ENCODE results near the gene PLA2G5.
"Not testable (repeated sequence)": the region's sequence is repeated elsewhere in the genome, so short reads cannot be mapped to it uniquely, and the experiment has no call there.

The PLA2G5 gene

GRCh38 chr1:20125100-20125499 is 55.1 kb downstream of the PLA2G5 start:
- Mint-ChIP-seq H3K4me1 (ENCODE audit: low read depth) (no peaks in the 10 kb centered on the region), H3K36me3 (ENCODE audit: low read depth) (no peaks in the 10 kb centered on the region), H3K27ac (no peak overlapping the region), H3K9me3 (peaks cover 3% of the 10 kb centered on the region), H3K27me3 (ENCODE audit: low read depth) (peaks cover 9% of the 10 kb centered on the region), H3K4me3 (no peak overlapping the region)
- no peak for DNase-seq (ENCODE audit: low spot score)

GRCh38 chr1:20126041-20126805 is 56.2 kb downstream of the PLA2G5 start:
- peaks cover 3% of the 10 kb centered on the region for H3K9me3 Mint-ChIP-seq
- DNase-seq (ENCODE audit: low spot score), result no peak
- no peaks in the 10 kb centered on the region for H3K36me3 Mint-ChIP-seq (ENCODE audit: low read depth)
- H3K4me1 Mint-ChIP-seq (ENCODE audit: low read depth), result no peaks in the 10 kb centered on the region
- H3K4me3 Mint-ChIP-seq, result no peak overlapping the region
- H3K27ac Mint-ChIP-seq, result no peak overlapping the region
- H3K27me3 Mint-ChIP-seq (ENCODE audit: low read depth), result peaks cover 7% of the 10 kb centered on the region

- DNase-seq (ENCODE audit: low spot score), result no peak
- Mint-ChIP-seq H3K27ac (no peak overlapping the region), H3K27me3 (ENCODE audit: low read depth) (peaks cover 7% of the 10 kb centered on the region), H3K4me1 (ENCODE audit: low read depth) (no peaks in the 10 kb centered on the region), H3K9me3 (peaks cover 3% of the 10 kb centered on the region), H3K4me3 (no peak overlapping the region), H3K36me3 (ENCODE audit: low read depth) (no peaks in the 10 kb centered on the region)
These were observed 56.9 kb downstream of the PLA2G5 start for GRCh38 chr1:20126806-20127440.

GRCh38 chr1:20130518-20130917 is 60.5 kb downstream of the PLA2G5 start:
- not testable (repeated sequence) for DNase-seq (ENCODE audit: low spot score); H3K36me3 Mint-ChIP-seq (ENCODE audit: low read depth); H3K4me3 Mint-ChIP-seq; H3K4me1 Mint-ChIP-seq (ENCODE audit: low read depth); H3K27ac Mint-ChIP-seq; H3K9me3 Mint-ChIP-seq
- peaks cover 10% of the 10 kb centered on the region for H3K27me3 Mint-ChIP-seq (ENCODE audit: low read depth)

- no peaks in the 10 kb centered on the region for H3K4me1 Mint-ChIP-seq (ENCODE audit: low read depth)
- H3K9me3 Mint-ChIP-seq, result no peaks in the 10 kb centered on the region
These were observed 65.0 kb downstream of the PLA2G5 start for GRCh38 chr1:20134995-20135394.

GRCh38 chr1:20136249-20136648 is 66.3 kb downstream of the PLA2G5 start:
- no peaks in the 10 kb centered on the region for H3K4me1 Mint-ChIP-seq (ENCODE audit: low read depth)
- peaks cover 10% of the 10 kb centered on the region for H3K27me3 Mint-ChIP-seq (ENCODE audit: low read depth)
- no peak overlapping the region for H3K27ac Mint-ChIP-seq
- no peaks in the 10 kb centered on the region for H3K9me3 Mint-ChIP-seq
- no peak overlapping the region for H3K4me3 Mint-ChIP-seq
- no peaks in the 10 kb centered on the region for H3K36me3 Mint-ChIP-seq (ENCODE audit: low read depth)
- DNase-seq (ENCODE audit: low spot score), result no peak

More at GRCh38 chr1:20134995-20135394, 65.0 kb downstream of the PLA2G5 start:
- no peak overlapping the region for H3K4me3 Mint-ChIP-seq
- no peaks in the 10 kb centered on the region for H3K36me3 Mint-ChIP-seq (ENCODE audit: low read depth)
- H3K27ac Mint-ChIP-seq, result no peak overlapping the region
- no peak for DNase-seq (ENCODE audit: low spot score)
- peaks cover 10% of the 10 kb centered on the region for H3K27me3 Mint-ChIP-seq (ENCODE audit: low read depth)

GRCh38 chr1:20137055-20137454 is 67.1 kb downstream of the PLA2G5 start:
- H3K27me3 Mint-ChIP-seq (ENCODE audit: low read depth), result peaks cover 8% of the 10 kb centered on the region
- DNase-seq (ENCODE audit: low spot score), result no peak

GRCh38 chr1:20137604-20138003 is 67.6 kb downstream of the PLA2G5 start:
- Mint-ChIP-seq H3K36me3 (ENCODE audit: low read depth) (no peaks in the 10 kb centered on the region), H3K4me1 (ENCODE audit: low read depth) (no peaks in the 10 kb centered on the region), H3K9me3 (no peaks in the 10 kb centered on the region), H3K4me3 (no peak overlapping the region), H3K27me3 (ENCODE audit: low read depth) (peaks cover 6% of the 10 kb centered on the region), H3K27ac (no peak overlapping the region)
- DNase-seq (ENCODE audit: low spot score), result no peak

More at GRCh38 chr1:20137055-20137454, 67.1 kb downstream of the PLA2G5 start:
- H3K9me3 Mint-ChIP-seq, result no peaks in the 10 kb centered on the region
- no peaks in the 10 kb centered on the region for H3K36me3 Mint-ChIP-seq (ENCODE audit: low read depth)
- H3K4me3 Mint-ChIP-seq, result no peak overlapping the region
- H3K27ac Mint-ChIP-seq, result no peak overlapping the region
- no peaks in the 10 kb centered on the region for H3K4me1 Mint-ChIP-seq (ENCODE audit: low read depth)

GRCh38 chr1:20138346-20138745 is 68.4 kb downstream of the PLA2G5 start:
- no peak overlapping the region for H3K27ac Mint-ChIP-seq
- H3K36me3 Mint-ChIP-seq (ENCODE audit: low read depth), result no peaks in the 10 kb centered on the region
- H3K9me3 Mint-ChIP-seq, result no peaks in the 10 kb centered on the region
- no peaks in the 10 kb centered on the region for H3K4me1 Mint-ChIP-seq (ENCODE audit: low read depth)
- H3K27me3 Mint-ChIP-seq (ENCODE audit: low read depth), result peaks cover 3% of the 10 kb centered on the region
- no peak overlapping the region for H3K4me3 Mint-ChIP-seq
- DNase-seq (ENCODE audit: low spot score), result no peak

- H3K27me3 Mint-ChIP-seq (ENCODE audit: low read depth), result peaks cover 1% of the 10 kb centered on the region
- no peak within 1 kb of the TSS for H3K27ac Mint-ChIP-seq
- no peaks in the 10 kb centered on the region for H3K36me3 Mint-ChIP-seq (ENCODE audit: low read depth)
- no peak within 1 kb of the TSS for H3K4me3 Mint-ChIP-seq
- no peak for DNase-seq (ENCODE audit: low spot score)
- H3K4me1 Mint-ChIP-seq (ENCODE audit: low read depth), result no peaks in the 10 kb centered on the region
- H3K9me3 Mint-ChIP-seq, result no peaks in the 10 kb centered on the region
These were observed 69.1 kb downstream of the PLA2G5 start, which contains the start of gene PLA2G2F for GRCh38 chr1:20138961-20139550. Gene PLA2G2F, plus strand, starts transcription at chr1:20139323. Its CDS starts 105 bp downstream, at chr1:20139428.

- Mint-ChIP-seq H3K27ac (no peak overlapping the region), H3K4me3 (no peak overlapping the region), H3K9me3 (no peaks in the 10 kb centered on the region), H3K4me1 (ENCODE audit: low read depth) (no peaks in the 10 kb centered on the region), H3K36me3 (ENCODE audit: low read depth) (no peaks in the 10 kb centered on the region), H3K27me3 (ENCODE audit: low read depth) (no peaks in the 10 kb centered on the region)
- no peak for DNase-seq (ENCODE audit: low spot score)
These were observed 70.0 kb downstream of the PLA2G5 start for GRCh38 chr1:20139776-20140612.

- no peaks in the 10 kb centered on the region for H3K9me3 Mint-ChIP-seq
- no peak overlapping the region for H3K4me3 Mint-ChIP-seq
- H3K4me1 Mint-ChIP-seq (ENCODE audit: low read depth), result no peaks in the 10 kb centered on the region
- DNase-seq (ENCODE audit: low spot score), result no peak
- no peaks in the 10 kb centered on the region for H3K36me3 Mint-ChIP-seq (ENCODE audit: low read depth)
- H3K27ac Mint-ChIP-seq, result no peak overlapping the region
- H3K27me3 Mint-ChIP-seq (ENCODE audit: low read depth), result no peaks in the 10 kb centered on the region
These were observed 71.0 kb downstream of the PLA2G5 start for GRCh38 chr1:20141001-20141400.

- Mint-ChIP-seq H3K9me3 (no peaks in the 10 kb centered on the region), H3K4me1 (ENCODE audit: low read depth) (no peaks in the 10 kb centered on the region), H3K4me3 (no peak overlapping the region), H3K27ac (no peak overlapping the region), H3K27me3 (ENCODE audit: low read depth) (no peaks in the 10 kb centered on the region), H3K36me3 (ENCODE audit: low read depth) (no peaks in the 10 kb centered on the region)
- no peak for DNase-seq (ENCODE audit: low spot score)
These were observed 71.5 kb downstream of the PLA2G5 start for GRCh38 chr1:20141466-20141865.
